ENCODE measurements around the gene CSNK1D.

The CSNK1D gene

GRCh38 chr17:82263641-82264040 lies 9.9 kb downstream of the CSNK1D start:
- TF ChIP-seq POLR2AphosphoS5 (IDR thresholded peaks at IDR 0.05; ENCODE audit: low read depth, low read length) (no peak), FOXP2 (optimal IDR thresholded peaks at IDR 0.05; ENCODE audit: borderline replicate concordance, extremely low read depth, extremely low read length, insufficient read depth) (no peak), TAF1 (IDR thresholded peaks at IDR 0.05; ENCODE audit: borderline replicate concordance, insufficient read depth, low read length) (no peak), REST (IDR thresholded peaks at IDR 0.05; ENCODE audit: insufficient read depth in 1 of 2, low read depth in 2 of 2, low read length in 2 of 2) (no peak)

DNA sequence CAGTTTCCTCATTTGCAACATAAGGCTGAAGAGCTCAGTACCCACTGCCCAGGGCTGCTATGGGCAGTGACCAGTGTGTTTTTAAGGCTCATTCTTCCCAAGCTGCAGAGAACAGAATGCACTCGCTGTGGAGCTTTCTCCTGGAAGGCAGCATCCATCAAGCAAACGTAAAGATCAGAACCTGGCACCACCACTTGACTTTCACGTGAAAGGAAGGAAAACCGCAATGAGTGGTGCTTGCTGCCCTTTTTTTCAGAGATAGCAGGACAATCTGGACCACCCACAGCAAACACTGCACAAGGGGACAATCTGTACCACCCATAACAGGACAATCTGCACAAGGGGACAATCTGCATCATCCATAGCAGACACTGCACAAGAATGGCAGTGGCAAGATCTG lies 11.2 kb downstream of the CSNK1D start:
- TF ChIP-seq POLR2AphosphoS5 (IDR thresholded peaks at IDR 0.05; ENCODE audit: low read depth, low read length): no peak
- TF ChIP-seq REST (IDR thresholded peaks at IDR 0.05; ENCODE audit: insufficient read depth in 1 of 2, low read depth in 2 of 2, low read length in 2 of 2): no peak
- no peak for TF ChIP-seq FOXP2 (optimal IDR thresholded peaks at IDR 0.05; ENCODE audit: borderline replicate concordance, extremely low read depth, extremely low read length, insufficient read depth)
- TF ChIP-seq TAF1 (IDR thresholded peaks at IDR 0.05; ENCODE audit: borderline replicate concordance, insufficient read depth, low read length): no peak
- TF ChIP-seq SIN3A (IDR thresholded peaks at IDR 0.05; ENCODE audit: borderline replicate concordance, insufficient read depth, low read length): no peak

DNA sequence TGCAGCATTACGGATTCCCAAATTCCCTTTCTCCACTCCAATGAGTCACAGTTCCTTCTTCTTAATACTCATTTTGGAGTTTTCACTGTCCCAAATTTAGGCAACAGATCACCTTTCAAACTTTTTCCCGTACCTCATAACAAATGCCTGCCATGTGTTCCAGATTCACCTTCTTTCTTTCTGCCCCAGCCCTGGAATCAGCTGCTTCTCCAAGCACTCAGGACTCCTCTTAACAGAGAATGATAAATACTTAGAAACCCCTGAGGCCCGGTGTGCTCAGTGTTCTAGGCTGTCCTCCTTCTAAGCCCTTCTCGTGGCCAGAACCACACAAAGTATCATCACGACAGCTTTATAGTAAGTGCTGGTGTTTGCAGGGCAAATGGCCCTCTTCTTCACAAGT lies 14.9 kb downstream of the CSNK1D start:
- TF ChIP-seq FOXP2 (optimal IDR thresholded peaks at IDR 0.05; ENCODE audit: borderline replicate concordance, extremely low read depth, extremely low read length, insufficient read depth): no peak
- TF ChIP-seq REST (IDR thresholded peaks at IDR 0.05; ENCODE audit: insufficient read depth in 1 of 2, low read depth in 2 of 2, low read length in 2 of 2): no peak
- no peak for TF ChIP-seq TAF1 (IDR thresholded peaks at IDR 0.05; ENCODE audit: borderline replicate concordance, insufficient read depth, low read length)

DNA sequence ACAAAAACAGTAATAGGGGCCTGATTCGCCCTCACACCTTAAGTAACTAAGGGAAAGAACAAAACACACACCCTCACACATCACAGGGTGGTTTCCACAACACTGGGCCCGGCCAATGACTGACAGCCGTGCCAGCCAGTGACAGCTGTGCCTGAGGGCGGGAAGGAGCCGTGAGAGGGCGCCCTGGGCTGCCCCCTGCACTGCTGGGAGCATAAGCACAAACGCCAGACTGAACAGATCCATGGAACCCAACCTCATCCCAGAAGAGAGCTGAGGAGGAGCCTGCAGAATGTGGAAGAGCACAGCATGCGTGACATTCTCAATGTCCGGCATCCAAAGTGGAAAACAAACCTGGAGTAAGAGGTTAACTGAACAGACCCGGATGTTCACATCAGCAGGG lies 16.0 kb downstream of the CSNK1D start:
- TF ChIP-seq FOXP2 (optimal IDR thresholded peaks at IDR 0.05; ENCODE audit: borderline replicate concordance, extremely low read depth, extremely low read length, insufficient read depth): no peak
- no peak for TF ChIP-seq POLR2AphosphoS5 (IDR thresholded peaks at IDR 0.05; ENCODE audit: low read depth, low read length)
- TF ChIP-seq REST (IDR thresholded peaks at IDR 0.05; ENCODE audit: insufficient read depth in 1 of 2, low read depth in 2 of 2, low read length in 2 of 2): no peak
- TF ChIP-seq TAF1 (IDR thresholded peaks at IDR 0.05; ENCODE audit: borderline replicate concordance, insufficient read depth, low read length): no peak
- TF ChIP-seq SIN3A (IDR thresholded peaks at IDR 0.05; ENCODE audit: borderline replicate concordance, insufficient read depth, low read length): no peak

DNA sequence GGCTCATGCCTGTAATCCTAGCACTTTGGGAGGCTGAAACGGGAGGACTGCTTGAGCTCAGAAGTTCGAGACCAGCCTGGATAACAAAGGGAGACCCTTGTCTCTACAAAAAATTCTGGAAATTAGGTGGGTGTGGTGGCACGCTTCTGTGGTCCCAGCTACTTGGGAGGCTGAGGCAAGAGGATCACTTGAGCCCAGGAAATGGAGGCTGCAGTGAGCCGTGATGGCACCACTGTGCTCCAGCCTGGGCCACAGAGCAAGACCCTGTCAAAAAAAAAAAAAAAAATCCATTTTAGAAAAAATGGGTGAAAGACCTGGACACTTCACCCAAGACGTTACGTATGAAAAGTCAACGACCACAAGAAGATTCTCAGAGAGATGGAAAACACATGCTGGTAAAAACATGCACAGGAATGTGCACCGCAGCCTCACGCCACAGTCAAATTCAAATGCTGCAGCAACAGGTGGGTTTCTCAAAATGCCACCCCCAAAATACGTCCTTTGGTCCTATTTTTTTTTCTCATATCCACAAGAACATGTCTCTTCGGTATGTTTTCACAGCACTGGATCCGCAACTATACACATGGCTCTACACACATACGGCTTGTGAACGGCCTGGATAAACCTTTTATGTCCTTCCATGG lies 17.1 kb downstream of the CSNK1D start:
- no peak for TF ChIP-seq SIN3A (IDR thresholded peaks at IDR 0.05; ENCODE audit: borderline replicate concordance, insufficient read depth, low read length)
- TF ChIP-seq POLR2AphosphoS5 (IDR thresholded peaks at IDR 0.05; ENCODE audit: low read depth, low read length): peak; percentile 35; the same call in 1 of the 2 replicates
- no peak for TF ChIP-seq FOXP2 (optimal IDR thresholded peaks at IDR 0.05; ENCODE audit: borderline replicate concordance, extremely low read depth, extremely low read length, insufficient read depth)
- TF ChIP-seq REST (IDR thresholded peaks at IDR 0.05; ENCODE audit: insufficient read depth in 1 of 2, low read depth in 2 of 2, low read length in 2 of 2): no peak
- no peak for TF ChIP-seq TAF1 (IDR thresholded peaks at IDR 0.05; ENCODE audit: borderline replicate concordance, insufficient read depth, low read length)

Data from PFSK-1 (cell line).